IPS DF 19.7 (cell line): ENCODE results near the gene XXYLT1.

Experiments
- DNase-seq: peaks from one replicate; pipeline ENCODE4 v3.0.0-alpha.2; 2013; ENCODE audit warnings: low read depth, low spot score

Gene XXYLT1

DNA sequence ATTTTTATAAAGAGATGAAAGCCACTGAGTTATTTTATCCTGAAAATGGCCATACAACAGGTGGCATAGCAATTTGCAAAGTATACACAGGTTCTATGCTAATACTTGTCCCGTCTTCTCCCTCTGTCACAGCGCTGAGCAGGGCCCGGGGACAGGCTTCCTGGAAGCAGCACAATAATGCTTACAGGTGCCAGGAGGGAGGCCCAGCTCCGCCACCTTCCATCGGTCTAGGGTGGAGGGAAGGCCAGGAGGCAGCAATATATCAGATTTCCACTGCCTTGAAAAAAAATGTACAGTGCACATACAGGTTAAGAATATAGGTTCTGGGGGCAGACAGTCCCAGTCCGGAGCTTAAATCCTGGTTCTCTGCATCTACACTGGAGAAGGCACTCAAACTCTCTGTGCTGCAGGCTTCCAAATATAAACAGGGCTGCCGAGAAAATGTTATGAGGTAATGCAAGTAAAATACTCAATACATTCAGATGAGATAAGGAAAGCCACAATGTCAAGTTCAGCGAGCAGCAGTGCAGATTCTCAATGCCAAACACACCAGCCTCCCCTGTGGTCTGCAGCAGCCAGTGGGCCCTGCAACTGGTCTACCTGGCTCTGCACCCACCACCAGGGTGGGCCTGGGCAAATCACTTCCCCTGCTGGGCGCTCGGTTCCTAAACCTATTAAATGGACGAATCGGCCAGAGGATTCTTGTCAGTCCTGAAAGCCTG, 189.6 kb downstream of the XXYLT1 start:
- DNase-seq = no peak

DNA sequence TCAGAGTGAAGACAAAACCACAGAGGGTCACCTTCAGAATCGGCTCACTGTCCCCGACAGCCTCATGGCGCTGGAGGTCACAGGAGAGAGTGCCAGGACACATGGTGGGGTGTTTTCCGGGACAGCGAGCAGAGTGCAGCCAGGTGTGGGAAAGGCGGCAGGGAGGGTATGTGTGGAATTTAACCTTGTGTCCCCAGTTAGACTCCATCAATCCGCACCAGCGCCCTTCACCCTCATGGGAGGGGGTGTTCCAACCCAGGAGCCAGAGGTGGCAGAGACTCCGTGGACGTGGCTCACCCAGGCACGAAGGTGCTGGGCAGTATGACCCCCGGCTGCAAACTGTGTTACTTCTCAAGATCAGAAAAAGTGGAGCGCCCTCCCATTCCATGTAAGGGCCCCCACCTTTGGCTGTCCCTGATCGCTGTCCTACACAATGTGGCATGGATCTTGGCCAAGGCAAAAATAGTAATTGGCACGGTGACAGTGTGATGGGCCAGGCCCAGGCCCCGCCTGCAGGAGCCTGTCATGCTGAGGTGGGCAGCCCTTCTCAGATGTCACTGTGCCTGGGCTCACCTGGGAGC, 190.3 kb downstream of the XXYLT1 start:
- DNase-seq = no peak

DNA sequence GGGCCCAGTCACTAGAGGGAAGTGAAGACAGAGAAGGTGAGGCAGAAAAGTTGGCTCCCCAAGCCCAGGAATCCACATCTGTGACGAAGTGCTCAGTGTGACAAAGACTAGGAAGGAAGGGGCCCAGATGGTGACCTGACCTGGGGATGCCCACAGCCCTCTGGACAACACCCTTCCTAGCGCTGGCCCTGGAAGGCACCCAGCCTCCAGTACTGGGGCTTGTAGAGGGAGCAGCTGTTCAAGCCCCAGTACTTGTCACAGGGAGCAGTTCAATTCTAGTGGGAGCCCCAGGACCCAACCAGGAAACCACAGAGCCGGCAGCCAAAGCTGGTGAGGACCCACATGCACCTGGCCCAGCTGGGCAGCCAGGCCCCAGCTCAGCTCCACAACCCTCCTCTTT, 190.8 kb downstream of the XXYLT1 start:
- no peak for DNase-seq

DNA sequence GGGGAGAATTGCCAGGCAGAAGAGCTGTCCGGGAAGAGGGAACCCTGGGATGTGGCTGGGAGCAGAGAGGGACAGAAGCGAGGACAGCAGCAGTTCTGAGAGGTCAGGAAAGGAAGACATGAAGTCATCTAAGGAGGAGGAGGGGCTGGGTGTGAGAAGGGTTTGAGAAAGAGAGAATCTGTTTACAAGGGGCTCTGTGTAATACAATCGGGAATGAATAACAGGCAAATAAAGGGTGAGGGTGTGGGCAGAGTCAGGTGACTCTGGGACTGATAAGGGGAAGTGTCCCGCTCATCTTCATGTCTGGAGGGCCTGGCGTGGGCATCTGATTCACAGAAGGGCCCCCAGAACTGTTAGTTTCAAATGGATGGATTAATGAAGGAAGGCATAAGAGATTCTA, 191.3 kb downstream of the XXYLT1 start:
- DNase-seq = no peak

DNA sequence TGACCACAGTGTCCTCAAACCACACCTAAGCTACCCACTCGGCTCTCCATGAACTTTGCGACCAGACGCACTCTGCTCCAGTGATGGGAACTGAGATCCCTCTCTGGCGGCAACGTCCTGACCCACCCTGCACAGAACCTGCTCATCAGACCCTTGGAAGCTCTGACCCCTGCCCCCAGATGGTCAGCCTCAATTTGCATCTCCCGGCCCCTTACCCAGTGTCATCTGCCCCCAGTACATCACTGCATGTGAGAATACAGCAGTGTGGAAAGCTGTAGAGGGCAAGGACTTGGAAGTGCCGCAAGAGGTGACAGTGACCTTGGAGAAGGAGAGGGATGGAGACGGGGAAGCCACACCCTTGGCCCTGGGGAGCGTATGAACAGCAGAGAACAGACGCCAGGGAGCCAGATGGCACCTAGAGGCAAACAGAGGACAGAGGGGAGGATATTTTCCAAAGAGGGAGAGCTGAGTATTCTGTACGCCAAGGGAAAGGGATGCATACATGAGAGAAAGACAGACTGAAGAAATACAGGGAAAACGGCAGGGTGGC, 192.0 kb downstream of the XXYLT1 start:
- DNase-seq = no peak

DNA sequence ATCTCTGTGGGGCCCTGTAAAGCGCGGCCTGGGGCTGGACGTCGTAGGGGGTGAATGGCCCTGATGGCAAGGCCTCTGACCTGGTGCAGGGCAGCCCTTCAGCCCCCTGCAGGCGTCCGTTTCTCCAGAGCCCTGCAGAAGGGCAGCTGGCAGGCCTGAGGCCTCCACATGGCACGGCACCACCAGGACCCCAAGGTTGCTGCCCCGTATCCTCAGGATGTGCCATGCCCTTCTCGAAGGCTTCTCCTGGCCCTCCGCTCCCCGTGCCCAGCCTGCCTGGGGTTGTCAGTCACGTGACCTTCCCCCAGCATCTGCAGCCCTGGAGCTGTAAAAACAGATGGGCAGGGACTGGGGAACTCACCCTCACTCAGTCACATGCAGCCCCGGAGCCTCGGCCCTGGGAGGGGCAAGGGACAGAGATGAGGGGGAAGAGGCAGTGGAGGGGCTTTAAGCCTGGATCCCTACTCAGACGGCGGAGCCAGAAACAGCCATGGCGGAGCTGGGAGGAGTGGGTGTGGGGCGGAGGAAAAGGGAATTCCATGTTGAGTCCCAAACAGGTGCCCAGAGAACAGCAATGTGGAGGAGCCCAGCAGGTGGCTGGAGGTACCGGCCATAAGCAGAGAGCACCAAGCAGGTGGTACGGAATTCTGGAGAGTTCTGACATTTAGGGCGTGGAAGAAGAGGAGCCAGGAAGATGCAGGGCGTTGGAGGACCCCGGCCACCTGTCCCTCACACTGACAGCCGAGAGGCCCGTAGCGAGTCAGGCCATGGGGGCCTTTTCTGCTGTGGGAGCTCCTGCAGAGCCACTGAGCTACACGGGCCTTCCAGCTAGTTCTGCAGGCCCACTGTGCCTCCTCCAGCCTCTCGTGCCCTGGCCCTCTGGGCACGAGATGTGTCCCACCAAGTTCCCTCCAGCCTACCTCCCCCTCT, 193.1 kb downstream of the XXYLT1 start:
- no peak for DNase-seq

DNA sequence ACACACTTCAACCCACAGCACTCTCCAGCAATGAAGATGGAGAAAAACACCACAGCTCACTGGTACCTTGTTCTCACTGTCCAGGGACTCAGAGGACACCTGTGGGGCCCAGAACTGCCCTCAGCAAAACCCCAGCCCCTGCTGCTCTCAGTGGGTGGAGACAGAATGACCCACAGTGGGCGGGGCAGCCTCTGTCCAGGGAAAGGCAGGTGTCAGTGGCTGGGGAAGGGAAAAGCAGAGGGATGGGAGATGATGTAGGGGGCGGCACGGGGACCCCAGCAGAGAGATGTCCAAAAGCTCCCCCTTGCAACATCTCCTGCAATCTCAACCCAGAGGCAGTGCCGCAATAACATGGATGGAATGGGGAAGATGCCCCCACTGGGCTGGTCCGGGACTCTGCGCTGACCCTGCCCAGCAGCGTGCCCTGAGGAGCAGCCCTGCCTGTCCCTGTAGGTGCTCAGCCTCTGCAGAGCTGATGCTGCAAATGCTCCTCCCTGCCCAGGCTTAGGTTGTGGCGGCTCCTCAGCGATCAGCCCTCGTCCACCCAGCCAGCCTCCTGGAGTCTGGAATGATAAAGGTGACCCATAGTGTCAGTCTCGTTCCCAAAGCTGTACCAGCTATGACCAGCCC, 193.9 kb downstream of the XXYLT1 start:
- no peak for DNase-seq

DNA sequence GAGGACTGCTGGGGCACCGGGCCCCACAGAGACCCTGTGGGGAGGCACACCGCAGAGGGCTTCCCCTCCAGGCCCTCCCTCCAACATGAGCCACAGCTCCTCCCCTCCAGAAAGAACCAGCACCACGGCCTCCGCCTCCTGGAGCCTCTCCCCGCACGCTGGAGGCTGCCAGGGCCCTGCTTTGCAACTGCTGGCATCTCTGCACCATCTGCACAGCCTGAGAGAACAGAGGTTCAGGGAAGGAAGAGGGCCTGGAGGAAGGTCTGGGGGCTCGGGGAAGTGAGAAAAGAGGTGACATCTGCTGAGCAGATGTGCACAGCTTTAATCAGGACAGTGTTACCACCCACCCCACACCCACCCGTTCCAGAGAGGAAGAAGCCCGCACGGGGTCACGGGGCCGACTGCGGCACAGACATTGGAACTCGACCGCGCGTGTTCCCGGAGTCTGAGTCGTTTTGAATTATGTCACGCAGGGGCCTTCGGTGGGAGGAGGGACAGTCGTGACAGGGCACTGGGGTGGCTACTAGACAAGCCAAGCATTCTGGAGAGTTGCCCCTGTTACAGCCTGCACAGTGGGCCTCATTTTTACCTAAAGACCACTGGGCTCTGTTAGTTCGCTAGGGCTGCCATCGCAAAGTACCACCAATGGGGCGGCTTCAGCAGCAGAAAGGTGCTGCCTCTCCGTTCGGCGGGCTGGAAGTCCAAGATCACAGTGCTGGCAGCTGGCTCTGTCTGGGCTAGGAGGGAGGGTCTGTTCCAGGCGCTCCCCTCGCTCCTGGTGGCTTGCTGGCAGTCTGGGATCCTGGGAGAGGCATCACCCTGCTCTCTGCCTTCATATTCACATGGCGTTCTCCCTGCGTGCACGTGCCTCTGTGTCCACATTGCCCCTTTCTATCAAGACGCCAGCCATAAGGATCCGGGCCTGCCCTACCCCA, 194.8 kb downstream of the XXYLT1 start:
- DNase-seq = no peak

DNA sequence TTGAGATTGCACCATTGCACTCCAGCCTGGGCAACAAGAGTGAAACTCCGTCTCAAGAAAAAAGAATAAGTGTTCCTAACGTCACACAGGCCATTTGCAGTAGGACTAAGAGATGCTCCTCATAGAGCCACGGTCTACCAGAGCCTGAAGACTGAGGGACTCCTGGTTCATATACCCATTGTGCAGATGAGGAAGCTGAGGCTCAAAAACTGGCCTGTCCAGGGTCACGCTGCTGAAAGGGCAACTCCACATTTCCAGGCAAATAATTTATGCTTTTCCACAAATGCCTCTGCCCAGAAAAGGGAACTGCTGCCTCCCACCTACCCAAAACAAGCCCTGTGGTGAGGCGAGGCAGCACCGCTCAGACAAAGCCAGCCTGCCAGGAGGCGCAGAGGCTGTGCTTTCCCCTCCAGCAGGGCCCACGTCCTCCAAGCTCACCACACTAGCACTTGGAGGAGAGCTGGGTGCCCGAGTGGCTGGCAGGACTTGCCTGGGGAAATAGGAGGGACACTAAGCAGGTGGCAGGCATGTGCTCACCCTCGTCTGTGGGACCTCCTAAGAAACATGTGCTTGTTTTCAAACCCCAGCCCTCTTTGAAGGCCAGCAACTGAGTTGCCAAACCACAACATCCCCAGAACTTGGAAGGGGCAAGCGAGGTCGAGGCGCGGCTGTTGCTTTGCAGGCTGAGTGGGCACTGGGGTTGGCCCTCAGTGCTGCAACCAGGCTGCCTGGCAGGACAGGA, 195.6 kb downstream of the XXYLT1 start:
- no peak for DNase-seq

DNA sequence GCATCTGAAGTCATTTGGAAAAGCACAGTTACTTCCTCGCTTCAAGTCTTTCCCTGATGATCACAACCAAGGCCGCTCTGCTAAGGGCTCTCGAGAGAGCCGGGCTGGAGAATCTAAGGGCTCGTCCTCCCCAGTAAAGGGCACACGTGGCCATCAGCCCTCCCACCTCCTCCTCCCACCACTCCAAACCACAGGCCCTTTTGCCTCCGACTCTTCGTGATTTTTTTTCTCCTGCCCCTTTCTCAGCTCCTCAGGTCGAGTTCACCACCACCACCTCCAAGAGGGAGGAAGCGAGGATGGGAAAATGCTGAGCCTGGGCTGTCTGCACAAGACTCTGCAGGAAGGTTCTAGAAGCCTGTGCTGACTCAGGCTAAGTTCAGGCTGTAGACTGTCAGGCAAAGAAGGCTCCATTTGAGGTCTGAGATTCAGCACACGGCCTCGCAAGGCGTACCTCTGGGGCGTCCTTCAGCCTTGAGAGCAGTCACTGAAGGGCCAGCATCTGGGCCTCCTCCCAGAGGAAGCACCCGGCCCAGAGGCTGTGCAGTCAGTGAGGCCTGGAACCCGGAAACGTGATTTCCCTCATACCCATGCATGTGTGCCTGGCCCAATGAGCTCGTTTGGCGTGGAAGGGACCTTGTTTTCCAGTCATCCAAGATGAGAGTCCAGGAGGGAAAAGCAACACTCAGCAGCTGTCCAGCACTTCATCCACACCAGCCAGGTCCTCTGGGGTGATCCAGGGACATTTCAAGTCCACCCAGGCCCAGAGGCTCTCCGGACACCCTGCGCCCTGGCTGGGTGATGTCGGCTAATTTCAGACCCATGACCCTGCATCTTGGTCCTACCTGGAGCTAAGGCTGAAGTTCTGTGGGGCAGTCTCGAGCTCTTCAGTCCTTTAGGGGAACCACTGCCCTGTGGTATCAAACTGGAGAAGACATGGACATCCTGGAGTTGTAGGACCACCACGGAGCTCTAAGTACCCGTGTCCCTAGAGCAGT, 196.8 kb downstream of the XXYLT1 start:
- no peak for DNase-seq

DNA sequence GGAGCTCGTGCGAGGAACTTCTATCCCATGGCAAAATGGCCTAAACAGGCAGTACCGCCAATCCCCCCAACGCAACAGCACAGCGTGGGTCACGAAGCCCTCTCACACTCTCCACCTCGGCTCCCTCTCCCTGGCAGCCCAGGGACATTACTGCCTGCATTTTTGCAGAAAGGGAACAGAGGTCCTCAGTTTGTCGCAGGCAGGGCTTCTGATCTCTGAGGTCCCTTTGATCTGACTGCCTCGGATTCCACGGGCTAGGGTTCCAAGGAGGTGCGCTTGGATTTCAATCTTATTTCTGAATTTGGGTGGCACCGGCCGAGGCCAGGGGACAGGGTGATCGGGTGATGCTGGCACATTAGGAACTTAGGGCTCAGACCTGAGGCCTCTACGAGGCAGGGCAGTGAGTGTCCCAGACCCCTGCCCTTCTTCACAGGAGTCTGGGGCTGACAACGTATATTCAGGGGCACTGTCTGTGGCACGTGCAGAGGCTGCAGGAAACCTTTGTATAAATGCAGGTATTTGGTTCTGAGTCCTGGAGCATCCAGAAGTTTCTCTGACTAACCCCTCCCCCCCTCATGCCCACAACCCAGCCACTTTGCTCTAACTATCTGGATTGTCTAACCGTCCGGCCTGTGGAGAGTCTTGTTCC, 197.9 kb downstream of the XXYLT1 start:
- DNase-seq = no peak

DNA sequence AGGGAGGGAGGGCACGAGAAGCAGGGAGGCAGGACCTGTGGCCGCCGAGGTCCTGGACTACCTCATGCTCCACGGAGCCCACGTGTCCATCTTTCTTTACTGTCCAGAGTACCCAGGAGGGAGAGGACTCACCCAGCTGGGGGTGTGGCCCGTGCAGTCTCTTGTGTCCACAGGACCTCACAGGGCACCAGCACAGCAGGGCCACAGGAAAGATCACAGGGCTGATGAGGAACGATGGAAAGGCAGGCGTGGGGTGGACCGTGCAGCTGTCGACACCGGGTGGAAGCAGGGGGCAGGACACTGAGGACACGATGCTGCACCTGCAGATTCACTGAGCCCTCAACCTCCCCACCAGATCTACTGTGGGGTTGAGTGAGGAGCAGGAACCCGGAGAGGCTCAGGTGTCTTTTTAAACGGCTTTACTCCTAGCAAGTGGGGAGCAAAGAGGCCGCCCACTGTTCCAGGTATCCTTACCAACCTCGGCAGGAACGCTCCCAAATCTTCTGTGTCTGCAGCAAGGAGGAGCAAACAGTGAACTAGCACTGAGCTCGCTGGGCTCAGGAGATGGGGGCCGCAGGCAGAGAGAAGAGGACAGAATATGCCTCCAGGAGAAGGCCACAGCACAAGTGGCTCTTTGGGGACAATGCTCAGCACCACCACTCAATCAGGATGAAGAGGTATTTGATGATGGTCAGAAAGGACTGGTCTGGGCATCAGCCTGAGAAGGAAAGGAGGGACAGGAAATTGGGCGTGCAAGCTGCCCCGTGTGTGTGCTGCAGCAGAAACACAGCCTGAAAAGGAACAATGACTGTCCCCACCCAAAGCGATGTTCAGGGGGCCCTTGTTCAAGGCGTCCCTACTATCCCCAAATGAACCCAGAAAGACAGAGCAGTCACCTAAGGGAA, 198.8 kb downstream of the XXYLT1 start:
- DNase-seq = no peak

DNA sequence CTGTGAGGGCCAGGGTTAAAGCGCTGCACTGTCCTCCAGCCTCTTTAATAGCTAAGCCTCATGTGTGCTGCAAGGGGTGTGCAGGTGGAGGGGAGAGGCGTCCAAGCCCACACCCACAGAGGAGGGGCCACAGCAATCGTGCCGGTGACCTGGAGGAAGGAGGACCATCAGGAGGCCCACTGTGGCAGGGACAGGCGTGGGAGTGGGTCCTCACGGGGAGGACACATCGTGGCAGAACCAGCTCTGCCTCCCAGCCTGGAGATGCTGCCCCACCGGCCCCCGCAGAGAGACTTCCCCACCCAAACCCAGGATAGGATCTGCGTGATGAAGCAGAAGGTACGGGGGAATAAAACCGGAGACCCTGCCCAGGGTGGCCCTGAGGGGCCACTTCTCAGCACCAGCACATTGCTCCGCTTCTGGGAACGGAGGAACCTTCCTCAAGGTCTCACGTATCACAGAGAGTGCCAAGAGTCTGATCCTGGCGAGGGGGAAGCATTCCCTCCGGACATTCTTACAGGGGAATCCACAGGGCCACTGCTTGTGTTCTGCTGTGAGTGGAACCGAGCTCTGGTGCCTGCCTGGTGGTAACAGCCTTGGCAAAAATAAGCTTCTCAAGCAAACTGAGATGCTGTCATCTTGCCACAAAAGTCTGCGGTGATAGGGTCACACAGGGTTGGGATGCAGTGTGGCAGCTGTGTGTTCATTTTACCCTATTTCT, 199.8 kb downstream of the XXYLT1 start:
- no peak for DNase-seq

DNA sequence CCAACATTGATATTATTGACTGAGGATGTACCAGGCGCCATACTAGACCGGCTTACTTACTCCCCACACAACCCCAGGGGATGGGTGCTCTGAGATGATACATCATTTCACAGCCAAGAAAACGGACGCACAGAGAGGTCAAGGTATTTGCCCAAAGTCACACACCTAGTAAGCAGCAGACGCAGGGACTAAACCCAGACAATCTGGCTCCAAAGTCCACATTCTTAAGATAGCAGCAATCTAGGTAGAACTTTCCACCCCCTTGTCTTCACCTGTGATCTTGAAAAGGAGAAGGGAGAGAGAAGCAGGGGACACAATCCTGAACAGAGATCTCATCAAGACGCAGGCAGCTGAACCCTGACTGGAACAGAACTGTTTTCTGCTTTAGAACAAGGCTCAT, 200.6 kb downstream of the XXYLT1 start:
- no peak for DNase-seq

DNA sequence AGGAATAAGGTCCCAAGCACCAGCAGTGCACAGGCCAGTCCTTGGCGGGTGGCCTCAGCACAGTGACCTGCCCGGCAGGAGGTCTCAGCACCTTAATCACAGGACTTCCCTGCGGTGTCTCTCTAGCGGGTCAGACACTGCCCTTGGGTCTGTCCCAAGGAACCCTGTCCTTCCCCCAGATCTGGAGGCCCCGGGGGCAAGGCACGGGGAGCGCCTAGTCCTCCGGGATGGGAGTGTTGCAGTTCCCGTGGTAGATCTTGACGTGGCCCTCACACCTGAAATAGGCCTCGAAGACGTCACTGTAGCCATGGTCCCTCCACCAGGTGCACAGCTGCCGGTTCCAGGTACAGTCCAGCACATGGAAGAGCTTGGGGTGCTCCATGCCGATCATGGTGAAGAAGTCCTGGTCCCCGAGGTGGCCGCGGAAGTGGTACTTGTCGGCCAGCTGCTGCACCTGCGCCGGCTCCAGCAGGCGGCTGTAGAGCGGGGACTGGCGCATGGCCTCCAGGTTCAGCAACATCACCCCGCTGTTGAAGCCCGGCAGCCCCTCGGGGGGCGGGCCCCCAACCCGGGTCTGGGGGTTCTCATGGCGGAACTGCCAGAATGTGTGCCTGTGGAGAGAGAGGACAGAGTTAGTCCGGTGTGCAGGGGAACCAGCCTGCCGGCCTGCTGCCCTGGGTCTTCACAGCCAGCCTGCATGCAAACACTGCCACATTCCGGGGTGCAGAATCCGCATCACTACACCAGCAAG, 201.3 kb downstream of the XXYLT1 start:
- DNase-seq = no peak
